SU-DHL-6 (cell line): ENCODE results near the gene OSM.

Experiments
- H2AFZ ChIP-seq: fragments of 200-600 bp; sonication (generic); 2 replicates; pipeline ENCODE4 v1.6.1; 2014; ENCODE audit warnings: low read depth, mild to moderate bottlenecking, moderate library complexity, mixed read lengths, antibody characterized with exemption, low read length; ENCODE audit not compliant: severe bottlenecking
- H3F3A ChIP-seq: fragments of 200-600 bp; shearing (Covaris generic); 2 replicates; pipeline ENCODE4 v1.6.0; 2016; ENCODE audit warnings: antibody characterized with exemption, mild to moderate bottlenecking; ENCODE audit not compliant: insufficient read depth
- H3K27ac ChIP-seq: fragments of 200-600 bp; sonication (generic); 2 replicates; pipeline ENCODE4 v1.5.1; 2016; ENCODE audit warnings: low read depth, mild to moderate bottlenecking, low read length, moderate library complexity, mixed read lengths
- H3K27me3 ChIP-seq: fragments of 200-600 bp; sonication (generic), shearing (Covaris generic); 2 replicates; pipeline ENCODE4 v1.6.0; 2014; ENCODE audit warnings: mild to moderate bottlenecking, low read length
- H3K36me3 ChIP-seq: fragments of 200-600 bp; sonication (generic); 2 replicates; pipeline ENCODE4 v1.6.1; 2014; ENCODE audit warnings: mild to moderate bottlenecking, low read length, mixed read lengths
- H3K4me2 ChIP-seq: fragments of 300-600, 200-600 bp; shearing (Covaris generic), sonication (generic); 2 replicates; pipeline ENCODE4 v1.6.0; 2014; ENCODE audit warnings: low read length, low read depth, mild to moderate bottlenecking; ENCODE audit not compliant: poor library complexity, severe bottlenecking
- H3K4me3 ChIP-seq: fragments of 200-600 bp; sonication (generic); 2 replicates; pipeline ENCODE4 v1.5.1; 2014; ENCODE audit warnings: antibody characterized with exemption, low read length, mild to moderate bottlenecking, mixed read lengths; ENCODE audit not compliant: insufficient read depth, poor library complexity, severe bottlenecking
- H3K79me2 ChIP-seq: fragments of 200-600 bp; sonication (generic); 2 replicates; pipeline ENCODE4 v1.6.1; 2014; ENCODE audit warnings: mild to moderate bottlenecking, low read length, moderate library complexity; ENCODE audit not compliant: insufficient read depth
- H3K9ac ChIP-seq: fragments of 200-600 bp; sonication (generic); 2 replicates; pipeline ENCODE4 v1.7.0; 2014; ENCODE audit warnings: mild to moderate bottlenecking, low read length
- H3K9me2 ChIP-seq: fragments of 200-600 bp; sonication (generic); replicated peaks from 2 replicates; pipeline ENCODE4 v1.6.1; 2014; ENCODE audit warnings: low read length; ENCODE audit not compliant: insufficient read depth
- H3K9me3 ChIP-seq: fragments of 200-600 bp; sonication (generic); 2 replicates; pipeline ENCODE4 v1.6.1; 2014; ENCODE audit warnings: low read length, mixed read lengths; ENCODE audit not compliant: insufficient read depth
- H4K20me1 ChIP-seq: fragments of 200-600 bp; sonication (generic); 2 replicates; pipeline ENCODE4 v1.6.1; 2014; ENCODE audit warnings: low read depth, mild to moderate bottlenecking, antibody characterized with exemption, low read length, moderate library complexity, mixed read lengths
- CTCF ChIP-seq: fragments of 200-600 bp; sonication (generic); IDR thresholded peaks from one replicate; pipeline ENCODE4 v1.5.1; 2017; ENCODE audit warnings: antibody characterized with exemption, mild to moderate bottlenecking, low read length, moderate library complexity; ENCODE audit not compliant: insufficient read depth, poor library complexity, severe bottlenecking
- EZH2phosphoT487 ChIP-seq: fragments of 200-600 bp; sonication (generic), shearing (Covaris generic); conservative IDR thresholded peaks from 2 replicates; pipeline ENCODE4 v1.6.1; 2018; ENCODE audit warnings: mild to moderate bottlenecking, antibody characterized with exemption, low read length, moderate library complexity, mixed read lengths

The OSM gene

GRCh38 chr22:30227438-30228228 is 39.0 kb downstream of the OSM start:
- no peaks in the 10 kb centered on the region for H3K36me3 ChIP-seq
- no peak overlapping the region for H3K4me3 ChIP-seq
- no peaks in the 10 kb centered on the region for H4K20me1 ChIP-seq
- TF ChIP-seq CTCF, result no peak
- H3F3A ChIP-seq, result no peaks in the 10 kb centered on the region
- no peak overlapping the region for H3K4me2 ChIP-seq
- no peak overlapping the region for H3K27ac ChIP-seq
- H3K9me3 ChIP-seq, result no peaks in the 10 kb centered on the region
- H2AFZ ChIP-seq, result no peak overlapping the region
- H3K9me2 ChIP-seq, result no peaks in the 10 kb centered on the region
- H3K27me3 ChIP-seq, result no peaks in the 10 kb centered on the region
- no peak overlapping the region for H3K9ac ChIP-seq
- no peaks in the 10 kb centered on the region for H3K79me2 ChIP-seq

GRCh38 chr22:30226192-30226832 is 40.3 kb downstream of the OSM start:
- Histone ChIP-seq H3F3A (no peaks in the 10 kb centered on the region), H3K27ac (no peak overlapping the region), H3K9ac (no peak overlapping the region)

GRCh38 chr22:30225220-30225927 is 41.3 kb downstream of the OSM start:
- H3K27ac ChIP-seq, result no peak overlapping the region
- no peak overlapping the region for H3K9ac ChIP-seq
- H2AFZ ChIP-seq, result no peak overlapping the region

More at GRCh38 chr22:30226192-30226832, 40.3 kb downstream of the OSM start:
- Histone ChIP-seq H3K4me3 (no peak overlapping the region), H3K36me3 (no peaks in the 10 kb centered on the region), H3K79me2 (no peaks in the 10 kb centered on the region), H3K27me3 (no peaks in the 10 kb centered on the region), H2AFZ (no peak overlapping the region), H4K20me1 (no peaks in the 10 kb centered on the region), H3K9me3 (no peaks in the 10 kb centered on the region), H3K9me2 (no peaks in the 10 kb centered on the region), H3K4me2 (no peak overlapping the region)
- no peak for TF ChIP-seq EZH2phosphoT487
- TF ChIP-seq CTCF, result no peak

More at GRCh38 chr22:30225220-30225927, 41.3 kb downstream of the OSM start:
- Histone ChIP-seq H3K27me3 (no peaks in the 10 kb centered on the region), H3K4me2 (no peak overlapping the region), H3K9me3 (no peaks in the 10 kb centered on the region), H3K79me2 (no peaks in the 10 kb centered on the region), H4K20me1 (no peaks in the 10 kb centered on the region), H3K36me3 (no peaks in the 10 kb centered on the region), H3K4me3 (no peak overlapping the region), H3K9me2 (no peaks in the 10 kb centered on the region), H3F3A (no peaks in the 10 kb centered on the region)
- no peak for TF ChIP-seq EZH2phosphoT487
- no peak for TF ChIP-seq CTCF
